ENCODE measurements around the gene CASP7. TPM values are rescaled to one million over a fixed set of nuclear protein-coding genes. Genes with fewer than 3 reads are reported as not detected.

The CASP7 gene
- total RNA-seq, 2 experiments from 2014 or later = 14.8 to 16.5 TPM

- DNase-seq (ENCODE audit: low spot score) = no peak
- Histone ChIP-seq H3K4me1 (ENCODE audit: insufficient read depth, low read length, poor library complexity, severe bottlenecking) (no peaks in the 10 kb centered on the region), H3K36me3 (ENCODE audit: insufficient read depth, low read length) (no peaks in the 10 kb centered on the region), H3K9me3 (ENCODE audit: low read length) (no peaks in the 10 kb centered on the region), H4K20me1 (ENCODE audit: insufficient read depth, low read length) (no peaks in the 10 kb centered on the region), H2AFZ (ENCODE audit: low read length) (no peak overlapping the region), H3K9me2 (ENCODE audit: insufficient read depth, low read length) (no peaks in the 10 kb centered on the region), H3K27ac (ENCODE audit: low read depth, low read length, poor library complexity, severe bottlenecking) (no peak overlapping the region), H3K4me3 (ENCODE audit: low read depth, low read length, poor library complexity, severe bottlenecking) (no peak overlapping the region), H3K4me2 (ENCODE audit: low read length) (no peak overlapping the region), H3K79me2 (ENCODE audit: insufficient read depth, low read depth, low read length) (no peaks in the 10 kb centered on the region)
- CTCF ChIA-PET (ENCODE audit: unreplicated experiment) = no interaction called here
- TF ChIP-seq CTCF (conservative IDR thresholded peaks at IDR 0.05; ENCODE audit: low read length) (no peak), EZH2phosphoT487 (IDR thresholded peaks at IDR 0.05; ENCODE audit: borderline replicate concordance, low read depth, low read length) (no peak)
- no TSS peak for BruUV-seq (replicated peaks)
- intact Hi-C loops (cut with micrococcal nuclease; ENCODE audit: unreplicated experiment) = no loop called here
- POLR2A ChIA-PET = no interaction called here
Measured at GRCh38 chr10:113646336-113647201, 33.1 kb upstream of the CASP7 start.

GRCh38 chr10:113647812-113648211 lies 31.9 kb upstream of the CASP7 start:
- no peaks in the 10 kb centered on the region for H3K4me1 ChIP-seq (ENCODE audit: insufficient read depth, low read length, poor library complexity, severe bottlenecking)
- H3K27ac ChIP-seq (ENCODE audit: low read depth, low read length, poor library complexity, severe bottlenecking) = no peak overlapping the region
- CTCF ChIA-PET (ENCODE audit: unreplicated experiment) = no interaction called here
- POLR2A ChIA-PET = no interaction called here
- no peak overlapping the region for H3K4me3 ChIP-seq (ENCODE audit: low read depth, low read length, poor library complexity, severe bottlenecking)
- intact Hi-C loops (cut with micrococcal nuclease; ENCODE audit: unreplicated experiment) = no loop called here
- TF ChIP-seq CTCF (conservative IDR thresholded peaks at IDR 0.05; ENCODE audit: low read length) (no peak), EZH2phosphoT487 (IDR thresholded peaks at IDR 0.05; ENCODE audit: borderline replicate concordance, low read depth, low read length) (no peak)
- no peak overlapping the region for H3K4me2 ChIP-seq (ENCODE audit: low read length)
- H2AFZ ChIP-seq (ENCODE audit: low read length) = no peak overlapping the region
- no peaks in the 10 kb centered on the region for H3K36me3 ChIP-seq (ENCODE audit: insufficient read depth, low read length)
- H3K79me2 ChIP-seq (ENCODE audit: insufficient read depth, low read depth, low read length) = no peaks in the 10 kb centered on the region
- no peaks in the 10 kb centered on the region for H3K9me2 ChIP-seq (ENCODE audit: insufficient read depth, low read length)
- no peak for DNase-seq (ENCODE audit: low spot score)
- no TSS peak for BruUV-seq (replicated peaks)
- H3K9me3 ChIP-seq (ENCODE audit: low read length) = no peaks in the 10 kb centered on the region
- H4K20me1 ChIP-seq (ENCODE audit: insufficient read depth, low read length) = no peaks in the 10 kb centered on the region

GRCh38 chr10:113648478-113648877 lies 31.2 kb upstream of the CASP7 start:
- H3K4me2 ChIP-seq (ENCODE audit: low read length) = no peak overlapping the region
- ChIA-PET POLR2A (no interaction called here), CTCF (ENCODE audit: unreplicated experiment) (no interaction called here)
- H4K20me1 ChIP-seq (ENCODE audit: insufficient read depth, low read length) = no peaks in the 10 kb centered on the region
- H2AFZ ChIP-seq (ENCODE audit: low read length) = no peak overlapping the region
- H3K4me1 ChIP-seq (ENCODE audit: insufficient read depth, low read length, poor library complexity, severe bottlenecking) = no peaks in the 10 kb centered on the region
- BruUV-seq (replicated peaks) = no TSS peak
- no peaks in the 10 kb centered on the region for H3K9me3 ChIP-seq (ENCODE audit: low read length)
- H3K36me3 ChIP-seq (ENCODE audit: insufficient read depth, low read length) = no peaks in the 10 kb centered on the region
- H3K9me2 ChIP-seq (ENCODE audit: insufficient read depth, low read length) = no peaks in the 10 kb centered on the region
- TF ChIP-seq EZH2phosphoT487 (IDR thresholded peaks at IDR 0.05; ENCODE audit: borderline replicate concordance, low read depth, low read length) = no peak
- no peak for TF ChIP-seq CTCF (conservative IDR thresholded peaks at IDR 0.05; ENCODE audit: low read length)
- no peak overlapping the region for H3K4me3 ChIP-seq (ENCODE audit: low read depth, low read length, poor library complexity, severe bottlenecking)
- H3K79me2 ChIP-seq (ENCODE audit: insufficient read depth, low read depth, low read length) = no peaks in the 10 kb centered on the region
- no peak for DNase-seq (ENCODE audit: low spot score)
- no peak overlapping the region for H3K27ac ChIP-seq (ENCODE audit: low read depth, low read length, poor library complexity, severe bottlenecking)
- intact Hi-C loops (cut with micrococcal nuclease; ENCODE audit: unreplicated experiment) = no loop called here
